Purkinje cell (primary cell): ENCODE measurements around the gene SLC47A2. TPM values are rescaled to one million over a fixed set of nuclear protein-coding genes. Genes with fewer than 3 reads are reported as not detected.

Experiments
- polyA plus RNA-seq: library from polyadenylated mRNA; unstranded; fragments of >200 nt; fragmentation: Nextera tagmentation; gene quantifications from 2 replicates; pipeline ENCODE4 v1.2.1, GENCODE V29; 2014

The SLC47A2 gene, protein sequence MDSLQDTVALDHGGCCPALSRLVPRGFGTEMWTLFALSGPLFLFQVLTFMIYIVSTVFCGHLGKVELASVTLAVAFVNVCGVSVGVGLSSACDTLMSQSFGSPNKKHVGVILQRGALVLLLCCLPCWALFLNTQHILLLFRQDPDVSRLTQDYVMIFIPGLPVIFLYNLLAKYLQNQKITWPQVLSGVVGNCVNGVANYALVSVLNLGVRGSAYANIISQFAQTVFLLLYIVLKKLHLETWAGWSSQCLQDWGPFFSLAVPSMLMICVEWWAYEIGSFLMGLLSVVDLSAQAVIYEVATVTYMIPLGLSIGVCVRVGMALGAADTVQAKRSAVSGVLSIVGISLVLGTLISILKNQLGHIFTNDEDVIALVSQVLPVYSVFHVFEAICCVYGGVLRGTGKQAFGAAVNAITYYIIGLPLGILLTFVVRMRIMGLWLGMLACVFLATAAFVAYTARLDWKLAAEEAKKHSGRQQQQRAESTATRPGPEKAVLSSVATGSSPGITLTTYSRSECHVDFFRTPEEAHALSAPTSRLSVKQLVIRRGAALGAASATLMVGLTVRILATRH
- not detected in 2 replicates for polyA plus RNA-seq

DNA sequence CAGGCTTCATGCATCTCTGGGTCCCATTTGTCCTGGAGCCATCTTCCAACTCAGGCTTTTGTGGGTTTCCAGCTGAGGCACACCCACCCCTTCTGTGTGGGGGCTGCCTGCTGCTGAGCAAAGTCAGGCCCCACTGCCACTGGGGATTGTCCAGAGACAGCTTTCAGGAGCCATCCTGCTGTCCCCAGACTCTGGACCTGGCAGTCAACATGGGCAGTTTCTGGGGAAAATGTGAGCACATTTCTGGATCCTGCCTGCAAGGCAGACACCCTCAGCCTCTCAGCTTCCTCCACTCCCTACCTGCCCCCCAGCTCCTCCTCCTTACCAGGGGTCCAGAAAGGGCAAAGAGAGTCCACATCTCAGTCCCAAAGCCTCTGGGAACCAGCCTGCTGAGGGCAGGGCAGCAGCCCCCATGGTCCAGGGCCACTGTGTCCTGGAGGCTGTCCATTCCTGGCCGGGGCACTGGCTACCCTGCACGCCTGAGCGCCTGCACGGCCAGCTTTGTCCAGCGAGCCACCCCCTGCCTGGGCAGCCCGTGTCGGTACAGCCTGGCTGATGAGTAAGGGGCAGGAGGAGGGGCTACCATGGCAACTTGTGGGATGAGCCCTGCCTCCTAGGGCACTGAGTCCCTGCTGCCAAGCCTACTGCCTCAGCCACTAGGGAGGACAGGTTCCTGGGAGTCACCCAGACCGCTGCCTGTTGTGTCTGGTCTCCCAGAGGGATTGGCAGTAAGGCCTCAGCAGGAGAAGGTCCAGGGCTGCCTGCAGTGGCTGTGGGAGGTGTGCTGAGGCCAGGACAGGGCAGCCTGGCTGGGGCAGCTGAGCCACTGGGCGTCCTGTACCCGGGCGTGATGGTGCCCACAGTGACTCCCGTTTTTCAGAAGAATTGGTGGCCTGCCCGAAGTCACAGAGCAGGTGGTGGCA is at the start of gene SLC47A2:
TSS of gene SLC47A2 (minus strand) at position 477 of the 923 bp plus-strand sequence. CDS start at position 448, 29 bp downstream.

DNA sequence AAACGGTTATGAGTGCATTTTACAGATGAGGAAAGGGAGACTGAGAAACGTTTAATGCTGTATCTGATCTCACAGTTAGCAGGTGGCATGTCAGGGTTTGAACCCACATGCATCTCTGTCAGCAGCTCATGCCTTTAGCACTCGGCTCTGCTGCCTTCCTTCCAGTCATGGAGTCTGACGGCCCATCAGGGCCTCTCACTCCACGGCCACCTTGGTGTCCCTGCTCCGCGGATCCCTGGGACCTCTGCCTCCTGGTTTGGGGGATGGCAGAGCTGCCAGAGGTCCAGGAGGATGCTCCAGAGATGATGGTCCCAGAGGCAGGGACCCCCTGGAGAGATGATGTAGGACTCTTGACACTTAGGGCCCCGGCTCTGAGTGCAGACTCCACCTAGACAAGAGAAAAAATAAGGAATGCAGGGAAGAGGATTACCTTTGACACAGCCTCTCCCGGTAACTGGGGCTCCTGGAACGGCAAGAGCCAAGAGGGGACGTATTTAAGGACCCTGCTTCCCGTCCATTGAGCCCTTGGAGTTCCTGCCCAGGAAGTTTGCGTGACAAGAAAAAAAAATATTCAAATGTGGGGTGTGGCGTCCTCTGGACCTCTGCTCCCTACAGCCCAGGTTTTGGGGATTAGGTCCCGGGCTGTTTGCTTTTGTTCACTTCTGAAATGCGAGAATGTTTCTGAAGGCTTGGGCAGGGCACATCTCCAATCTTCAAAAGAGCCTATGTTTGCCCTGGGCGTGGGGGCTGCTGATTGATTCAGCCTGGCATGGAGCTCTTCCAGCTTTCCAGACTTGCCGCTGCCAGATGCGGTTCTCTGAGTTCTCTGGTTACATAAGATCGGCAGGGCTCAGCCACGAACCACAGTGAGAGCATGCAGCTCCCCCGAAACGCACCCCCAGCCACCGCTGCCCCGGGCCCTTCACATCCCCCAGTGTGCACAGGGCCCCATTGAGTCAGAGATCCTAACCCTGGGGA is 31.7 kb upstream of the SLC47A2 start, which contains the start of gene ALDH3A1:
TSS of gene ALDH3A1 (minus strand) at position 470 of the 978 bp plus-strand sequence. CDS start 3,169 bp downstream, outside the sequence.

DNA sequence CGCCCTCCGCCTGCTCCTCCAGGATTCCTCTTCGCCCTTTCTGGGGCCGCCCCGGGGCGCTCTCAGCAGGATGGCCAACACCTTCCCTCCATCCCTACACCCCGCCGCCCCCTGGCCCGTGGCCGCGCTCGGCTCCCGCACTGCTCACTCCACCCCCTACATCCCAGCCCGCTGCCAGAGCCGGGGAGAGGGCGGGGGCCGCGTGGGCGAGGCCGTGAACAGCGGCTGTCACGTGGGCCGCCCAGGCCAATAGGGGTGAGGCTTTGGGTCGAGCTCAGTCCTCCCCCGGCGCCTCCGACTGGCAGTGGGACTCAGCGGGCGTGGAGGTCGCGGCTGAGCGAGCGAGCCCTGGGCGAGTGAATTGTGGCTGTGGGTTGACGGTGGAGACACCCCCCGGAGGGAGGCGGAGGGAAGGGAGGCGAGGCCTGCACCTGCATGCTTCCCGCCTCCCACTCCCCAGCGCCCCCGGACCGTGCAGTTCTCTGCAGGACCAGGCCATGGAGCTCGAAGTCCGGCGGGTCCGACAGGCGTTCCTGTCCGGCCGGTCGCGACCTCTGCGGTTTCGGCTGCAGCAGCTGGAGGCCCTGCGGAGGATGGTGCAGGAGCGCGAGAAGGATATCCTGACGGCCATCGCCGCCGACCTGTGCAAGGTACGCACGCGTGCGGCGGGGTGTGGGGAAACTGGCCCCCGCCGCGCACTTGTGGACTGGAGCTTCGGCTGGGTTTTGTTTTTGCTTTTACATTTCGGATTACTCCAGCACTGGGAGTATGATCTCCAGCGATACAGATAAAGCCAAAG is 67.7 kb downstream of the SLC47A2 start, which contains the start of gene ALDH3A2:
TSS of gene ALDH3A2 (plus strand) at position 277 of the 799 bp plus-strand sequence. CDS start at position 498, 221 bp downstream.

Other genes with a start within 250 kb of the SLC47A2 start
- 10.7 and 13.7 TPM in 2 replicates for gene SLC47A1, start 182.7 kb downstream of the SLC47A2 start, polyA plus RNA-seq
- 34.1 and 49.0 TPM in 2 replicates for gene ALDH3A2, start 67.8 kb downstream of the SLC47A2 start, polyA plus RNA-seq
- not detected in 2 replicates for gene ALDH3A1, start 31.7 kb upstream of the SLC47A2 start, polyA plus RNA-seq
- gene ULK2, start 151.4 kb upstream of the SLC47A2 start, polyA plus RNA-seq: 6.8 and 10.0 TPM in 2 replicates